ENCODE results near the gene OR2T10.

The OR2T10 gene

GRCh38 chr1:248631354-248632008 is 34.0 kb upstream of the OR2T10 start:
- H3K27me3 ChIP-seq (ENCODE audit: low read depth, low read length) = no peaks in the 10 kb centered on the region
- H3K4me1 ChIP-seq (ENCODE audit: low read length) = no peaks in the 10 kb centered on the region
- no peak overlapping the region for H3K9ac ChIP-seq (ENCODE audit: low read length)
- H3K79me2 ChIP-seq (ENCODE audit: low read length) = no peaks in the 10 kb centered on the region
- H3K27ac ChIP-seq (ENCODE audit: low read length) = no peak overlapping the region
- no peak for TF ChIP-seq EZH2phosphoT487 (IDR thresholded peaks at IDR 0.05; ENCODE audit: low read depth)
- TF ChIP-seq, protein P1, sequence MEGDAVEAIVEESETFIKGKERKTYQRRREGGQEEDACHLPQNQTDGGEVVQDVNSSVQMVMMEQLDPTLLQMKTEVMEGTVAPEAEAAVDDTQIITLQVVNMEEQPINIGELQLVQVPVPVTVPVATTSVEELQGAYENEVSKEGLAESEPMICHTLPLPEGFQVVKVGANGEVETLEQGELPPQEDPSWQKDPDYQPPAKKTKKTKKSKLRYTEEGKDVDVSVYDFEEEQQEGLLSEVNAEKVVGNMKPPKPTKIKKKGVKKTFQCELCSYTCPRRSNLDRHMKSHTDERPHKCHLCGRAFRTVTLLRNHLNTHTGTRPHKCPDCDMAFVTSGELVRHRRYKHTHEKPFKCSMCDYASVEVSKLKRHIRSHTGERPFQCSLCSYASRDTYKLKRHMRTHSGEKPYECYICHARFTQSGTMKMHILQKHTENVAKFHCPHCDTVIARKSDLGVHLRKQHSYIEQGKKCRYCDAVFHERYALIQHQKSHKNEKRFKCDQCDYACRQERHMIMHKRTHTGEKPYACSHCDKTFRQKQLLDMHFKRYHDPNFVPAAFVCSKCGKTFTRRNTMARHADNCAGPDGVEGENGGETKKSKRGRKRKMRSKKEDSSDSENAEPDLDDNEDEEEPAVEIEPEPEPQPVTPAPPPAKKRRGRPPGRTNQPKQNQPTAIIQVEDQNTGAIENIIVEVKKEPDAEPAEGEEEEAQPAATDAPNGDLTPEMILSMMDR (IDR thresholded peaks at IDR 0.05; ENCODE audit: low read depth, low read length) = no peak
- no peaks in the 10 kb centered on the region for H3K36me3 ChIP-seq (replicated peaks; ENCODE audit: low read depth, low read length)
- H3K9me3 ChIP-seq (ENCODE audit: insufficient read depth, low read length) = no peaks in the 10 kb centered on the region
- no peak overlapping the region for H3K4me3 ChIP-seq (ENCODE audit: low read length)
- H4K20me1 ChIP-seq (ENCODE audit: insufficient read depth, low read length) = no peaks in the 10 kb centered on the region
- H3K4me2 ChIP-seq (ENCODE audit: low read length) = no peak overlapping the region
- H2AFZ ChIP-seq (ENCODE audit: low read depth, low read length) = no peak overlapping the region

DNA sequence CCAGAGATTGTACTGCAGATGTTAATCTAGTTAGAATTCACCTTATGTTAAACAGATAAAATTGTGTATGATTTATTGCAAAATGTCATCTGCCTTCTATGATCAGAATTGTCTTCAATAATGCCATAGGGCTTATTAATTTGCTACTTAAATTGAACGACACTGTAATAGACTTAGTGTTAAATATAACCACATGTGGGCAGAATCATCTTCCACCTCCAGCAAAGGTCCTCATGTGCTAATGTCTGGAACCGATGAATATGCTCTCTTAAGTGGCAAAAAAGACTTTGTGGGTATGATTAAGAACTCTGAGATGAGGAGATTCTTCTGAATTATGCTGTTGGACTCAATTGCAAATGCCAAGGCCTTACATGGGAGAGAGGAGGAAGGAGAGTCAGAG is 33.1 kb upstream of the OR2T10 start:
- no peak overlapping the region for H3K4me2 ChIP-seq (ENCODE audit: low read length)
- H3K9ac ChIP-seq (ENCODE audit: low read length) = no peak overlapping the region
- H4K20me1 ChIP-seq (ENCODE audit: insufficient read depth, low read length) = no peaks in the 10 kb centered on the region
- no peaks in the 10 kb centered on the region for H3K27me3 ChIP-seq (ENCODE audit: low read depth, low read length)
- no peaks in the 10 kb centered on the region for H3K36me3 ChIP-seq (replicated peaks; ENCODE audit: low read depth, low read length)
- H2AFZ ChIP-seq (ENCODE audit: low read depth, low read length) = no peak overlapping the region
- H3K9me3 ChIP-seq (ENCODE audit: insufficient read depth, low read length) = no peaks in the 10 kb centered on the region
- no peaks in the 10 kb centered on the region for H3K79me2 ChIP-seq (ENCODE audit: low read length)
- no peak overlapping the region for H3K27ac ChIP-seq (ENCODE audit: low read length)
- H3K4me1 ChIP-seq (ENCODE audit: low read length) = no peaks in the 10 kb centered on the region
- no peak for TF ChIP-seq EZH2phosphoT487 (IDR thresholded peaks at IDR 0.05; ENCODE audit: low read depth)
- TF ChIP-seq, protein P1 (IDR thresholded peaks at IDR 0.05; ENCODE audit: low read depth, low read length) = no peak
- H3K4me3 ChIP-seq (ENCODE audit: low read length) = no peak overlapping the region

- H3K4me2 ChIP-seq (ENCODE audit: low read length) = no peak overlapping the region
- no peaks in the 10 kb centered on the region for H3K9me3 ChIP-seq (ENCODE audit: insufficient read depth, low read length)
- H3K4me3 ChIP-seq (ENCODE audit: low read length) = no peak overlapping the region
- no peaks in the 10 kb centered on the region for H3K4me1 ChIP-seq (ENCODE audit: low read length)
- no peak overlapping the region for H3K9ac ChIP-seq (ENCODE audit: low read length)
- TF ChIP-seq, protein P1 (IDR thresholded peaks at IDR 0.05; ENCODE audit: low read depth, low read length) = no peak
- no peak for TF ChIP-seq EZH2phosphoT487 (IDR thresholded peaks at IDR 0.05; ENCODE audit: low read depth)
- H3K79me2 ChIP-seq (ENCODE audit: low read length) = no peaks in the 10 kb centered on the region
- no peak overlapping the region for H2AFZ ChIP-seq (ENCODE audit: low read depth, low read length)
- no peaks in the 10 kb centered on the region for H3K36me3 ChIP-seq (replicated peaks; ENCODE audit: low read depth, low read length)
- no peaks in the 10 kb centered on the region for H3K27me3 ChIP-seq (ENCODE audit: low read depth, low read length)
- H4K20me1 ChIP-seq (ENCODE audit: insufficient read depth, low read length) = no peaks in the 10 kb centered on the region
- no peak overlapping the region for H3K27ac ChIP-seq (ENCODE audit: low read length)
Measured at GRCh38 chr1:248627971-248628844, 30.7 kb upstream of the OR2T10 start.

GRCh38 chr1:248625971-248626370 is 28.5 kb upstream of the OR2T10 start:
- Histone ChIP-seq H3K9ac (ENCODE audit: low read length) (no peak overlapping the region), H3K36me3 (replicated peaks; ENCODE audit: low read depth, low read length) (no peaks in the 10 kb centered on the region), H3K79me2 (ENCODE audit: low read length) (no peaks in the 10 kb centered on the region), H3K4me2 (ENCODE audit: low read length) (no peak overlapping the region), H2AFZ (ENCODE audit: low read depth, low read length) (no peak overlapping the region), H4K20me1 (ENCODE audit: insufficient read depth, low read length) (no peaks in the 10 kb centered on the region), H3K27ac (ENCODE audit: low read length) (no peak overlapping the region), H3K4me1 (ENCODE audit: low read length) (no peaks in the 10 kb centered on the region), H3K9me3 (ENCODE audit: insufficient read depth, low read length) (no peaks in the 10 kb centered on the region), H3K27me3 (ENCODE audit: low read depth, low read length) (no peaks in the 10 kb centered on the region), H3K4me3 (ENCODE audit: low read length) (no peak overlapping the region)
- TF ChIP-seq EZH2phosphoT487 (IDR thresholded peaks at IDR 0.05; ENCODE audit: low read depth) = no peak
- TF ChIP-seq, protein P1 (IDR thresholded peaks at IDR 0.05; ENCODE audit: low read depth, low read length) = no peak

Measured in OCI-LY3 (cell line).